ENCODE measurements around the gene BBS1.

DNA sequence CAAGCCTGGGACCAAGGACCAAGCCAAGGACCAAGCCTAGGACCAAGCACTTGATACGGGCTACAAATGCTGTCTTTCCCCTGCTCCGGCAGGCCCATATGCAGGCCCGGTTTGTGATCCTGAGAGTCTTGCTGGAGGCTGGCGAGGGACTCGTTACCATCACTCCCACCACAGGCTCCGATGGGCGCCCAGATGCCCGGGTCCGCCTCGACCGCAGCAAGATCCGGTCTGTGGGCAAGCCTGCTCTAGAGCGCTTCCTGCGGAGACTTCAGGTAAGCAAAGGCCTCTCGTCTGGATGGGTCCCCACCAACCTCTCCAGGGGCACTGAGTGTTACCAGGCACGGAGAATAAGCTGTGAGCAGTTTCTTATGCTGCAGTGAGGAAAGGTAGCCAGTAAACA, 13.2 kb upstream of the BBS1 start:
- TF ChIP-seq EZH2 (IDR thresholded peaks at IDR 0.05; ENCODE audit: borderline replicate concordance, low read depth, low read length, severe bottlenecking) (no peak), POLR2AphosphoS5 (IDR thresholded peaks at IDR 0.05; ENCODE audit: insufficient read depth, low read depth, low read length) (no peak), POLR2A (IDR thresholded peaks at IDR 0.05; ENCODE audit: low read depth, low read length) (no peak), MYC (IDR thresholded peaks at IDR 0.05; ENCODE audit: low read depth, low read length) (no peak), JUN (IDR thresholded peaks at IDR 0.05; ENCODE audit: borderline replicate concordance, insufficient read depth, insufficient read length, low read depth) (no peak), FOS (IDR thresholded peaks at IDR 0.05; ENCODE audit: borderline replicate concordance, insufficient read depth, low read length) (no peak)
- TF ChIP-seq, protein P1, sequence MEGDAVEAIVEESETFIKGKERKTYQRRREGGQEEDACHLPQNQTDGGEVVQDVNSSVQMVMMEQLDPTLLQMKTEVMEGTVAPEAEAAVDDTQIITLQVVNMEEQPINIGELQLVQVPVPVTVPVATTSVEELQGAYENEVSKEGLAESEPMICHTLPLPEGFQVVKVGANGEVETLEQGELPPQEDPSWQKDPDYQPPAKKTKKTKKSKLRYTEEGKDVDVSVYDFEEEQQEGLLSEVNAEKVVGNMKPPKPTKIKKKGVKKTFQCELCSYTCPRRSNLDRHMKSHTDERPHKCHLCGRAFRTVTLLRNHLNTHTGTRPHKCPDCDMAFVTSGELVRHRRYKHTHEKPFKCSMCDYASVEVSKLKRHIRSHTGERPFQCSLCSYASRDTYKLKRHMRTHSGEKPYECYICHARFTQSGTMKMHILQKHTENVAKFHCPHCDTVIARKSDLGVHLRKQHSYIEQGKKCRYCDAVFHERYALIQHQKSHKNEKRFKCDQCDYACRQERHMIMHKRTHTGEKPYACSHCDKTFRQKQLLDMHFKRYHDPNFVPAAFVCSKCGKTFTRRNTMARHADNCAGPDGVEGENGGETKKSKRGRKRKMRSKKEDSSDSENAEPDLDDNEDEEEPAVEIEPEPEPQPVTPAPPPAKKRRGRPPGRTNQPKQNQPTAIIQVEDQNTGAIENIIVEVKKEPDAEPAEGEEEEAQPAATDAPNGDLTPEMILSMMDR (IDR thresholded peaks at IDR 0.05; ENCODE audit: extremely low read depth in 1 of 2, insufficient read depth in 1 of 2, low read depth in 1 of 2, low read length in 2 of 2): no peak
- TF ChIP-seq, protein P2, sequence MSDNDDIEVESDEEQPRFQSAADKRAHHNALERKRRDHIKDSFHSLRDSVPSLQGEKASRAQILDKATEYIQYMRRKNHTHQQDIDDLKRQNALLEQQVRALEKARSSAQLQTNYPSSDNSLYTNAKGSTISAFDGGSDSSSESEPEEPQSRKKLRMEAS (IDR thresholded peaks at IDR 0.05; ENCODE audit: insufficient read depth, insufficient read length): no peak

All from endothelial cell of umbilical vein (primary cell).